GM18868 (cell line): Measurements from ENCODE around the gene CELSR2.

ENCODE experiments used
- ATAC-seq: cut with Tn5 transposase; IDR thresholded peaks from one replicate; pipeline ENCODE4 v1.9.1; 2021; ENCODE audit warnings: mild to moderate bottlenecking, moderate library complexity; ENCODE audit not compliant: unreplicated experiment

The CELSR2 gene

GRCh38 chr1:109263234-109263596, 13.9 kb downstream of the CELSR2 start:
- no peak for ATAC-seq

DNA sequence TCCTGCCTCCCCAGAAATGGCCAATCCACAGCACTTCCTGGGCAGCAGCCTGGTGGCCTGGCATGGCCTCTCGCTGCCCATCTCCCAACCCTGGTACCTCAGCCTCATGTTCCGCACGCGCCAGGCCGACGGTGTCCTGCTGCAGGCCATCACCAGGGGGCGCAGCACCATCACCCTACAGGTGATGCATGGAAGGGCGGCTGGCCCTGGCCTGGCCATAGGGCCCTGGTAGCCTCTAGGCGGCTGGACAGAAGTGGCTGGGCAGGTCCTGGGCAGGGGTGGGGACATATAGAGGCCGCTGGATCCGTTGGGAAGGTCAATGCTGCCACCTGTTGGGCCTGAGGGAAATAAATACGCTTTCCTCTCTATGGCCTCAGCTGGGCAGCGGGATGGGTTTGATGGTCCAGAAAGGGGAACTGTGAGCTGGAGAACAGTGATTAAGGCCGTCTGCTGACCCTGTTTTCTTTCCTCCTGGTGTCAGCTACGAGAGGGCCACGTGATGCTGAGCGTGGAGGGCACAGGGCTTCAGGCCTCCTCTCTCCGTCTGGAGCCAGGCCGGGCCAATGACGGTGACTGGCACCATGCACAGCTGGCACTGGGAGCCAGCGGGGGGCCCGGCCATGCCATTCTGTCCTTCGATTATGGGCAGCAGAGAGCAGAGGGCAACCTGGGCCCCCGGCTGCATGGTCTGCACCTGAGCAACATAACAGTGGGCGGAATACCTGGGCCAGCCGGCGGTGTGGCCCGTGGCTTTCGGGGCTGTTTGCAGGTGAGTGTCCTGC, 14.4 kb downstream of the CELSR2 start:
- peak; percentile 83 for ATAC-seq

DNA sequence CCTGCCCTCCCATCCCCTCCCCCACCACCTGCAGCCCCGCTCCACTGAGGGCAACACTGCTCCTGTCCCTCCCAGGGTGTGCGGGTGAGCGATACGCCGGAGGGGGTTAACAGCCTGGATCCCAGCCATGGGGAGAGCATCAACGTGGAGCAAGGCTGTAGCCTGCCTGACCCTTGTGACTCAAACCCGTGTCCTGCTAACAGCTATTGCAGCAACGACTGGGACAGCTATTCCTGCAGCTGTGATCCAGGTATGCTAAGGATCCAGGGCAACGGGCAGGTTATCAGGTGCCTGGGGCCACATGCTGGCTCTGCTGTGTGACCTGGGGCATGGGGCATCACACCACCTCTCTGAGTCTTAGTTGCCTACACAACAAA, 15.0 kb downstream of the CELSR2 start:
- ATAC-seq: no peak

GRCh38 chr1:109265016-109265415, 15.7 kb downstream of the CELSR2 start:
- ATAC-seq: no peak

DNA sequence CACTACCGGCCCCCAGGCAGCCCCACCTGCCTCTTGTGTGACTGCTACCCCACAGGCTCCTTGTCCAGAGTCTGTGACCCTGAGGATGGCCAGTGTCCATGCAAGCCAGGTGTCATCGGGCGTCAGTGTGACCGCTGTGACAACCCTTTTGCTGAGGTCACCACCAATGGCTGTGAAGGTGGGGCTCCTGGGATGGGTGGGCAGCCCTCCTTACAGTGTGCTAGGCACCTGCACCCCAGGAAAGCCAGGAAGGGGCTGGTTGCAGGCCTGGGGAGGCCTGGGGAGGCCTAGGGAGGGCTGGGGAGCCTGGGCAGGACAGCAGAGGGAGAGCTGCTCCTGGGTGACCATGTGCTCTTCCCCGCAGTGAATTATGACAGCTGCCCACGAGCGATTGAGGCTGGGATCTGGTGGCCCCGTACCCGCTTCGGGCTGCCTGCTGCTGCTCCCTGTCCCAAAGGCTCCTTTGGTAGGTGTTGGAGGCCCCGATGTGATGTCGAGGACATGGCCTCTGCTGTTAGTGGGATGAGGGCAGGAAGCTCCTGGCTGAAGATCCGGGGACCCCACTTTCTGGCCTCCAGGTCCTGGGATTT, 16.5 kb downstream of the CELSR2 start:
- no peak for ATAC-seq

- ATAC-seq: no peak
Observed at GRCh38 chr1:109266965-109267364, 17.6 kb downstream of the CELSR2 start.

- ATAC-seq: no peak
Observed at GRCh38 chr1:109267743-109268300, 18.5 kb downstream of the CELSR2 start.

- ATAC-seq: no peak
Observed at GRCh38 chr1:109268431-109269211, 19.3 kb downstream of the CELSR2 start.

DNA sequence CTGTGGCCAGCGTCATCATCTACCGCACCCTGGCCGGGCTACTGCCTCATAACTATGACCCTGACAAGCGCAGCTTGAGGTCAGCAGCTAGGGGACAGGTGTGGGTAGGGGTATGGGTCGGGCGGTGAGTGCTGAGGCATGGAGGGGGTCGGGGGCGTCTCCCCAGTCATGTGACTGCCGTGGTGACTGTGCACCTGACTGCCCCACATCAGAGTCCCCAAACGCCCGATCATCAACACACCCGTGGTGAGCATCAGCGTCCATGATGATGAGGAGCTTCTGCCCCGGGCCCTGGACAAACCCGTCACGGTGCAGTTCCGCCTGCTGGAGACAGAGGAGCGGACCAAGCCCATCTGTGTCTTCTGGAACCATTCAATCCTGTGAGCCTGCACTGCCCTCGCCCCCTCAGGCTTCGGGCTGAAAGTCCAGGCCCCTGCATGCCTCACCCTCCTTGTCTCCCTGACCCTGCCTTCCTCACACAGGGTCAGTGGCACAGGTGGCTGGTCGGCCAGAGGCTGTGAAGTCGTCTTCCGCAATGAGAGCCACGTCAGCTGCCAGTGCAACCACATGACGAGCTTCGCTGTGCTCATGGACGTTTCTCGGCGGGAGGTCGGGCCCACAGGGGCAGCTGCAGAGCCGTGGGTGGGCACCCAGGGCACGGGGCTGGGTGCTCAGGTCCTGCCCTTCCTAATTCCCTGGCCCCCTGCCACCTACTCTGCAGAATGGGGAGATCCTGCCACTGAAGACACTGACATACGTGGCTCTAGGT, 20.1 kb downstream of the CELSR2 start:
- no peak for ATAC-seq

GRCh38 chr1:109269981-109270622, 20.8 kb downstream of the CELSR2 start:
- no peak for ATAC-seq

DNA sequence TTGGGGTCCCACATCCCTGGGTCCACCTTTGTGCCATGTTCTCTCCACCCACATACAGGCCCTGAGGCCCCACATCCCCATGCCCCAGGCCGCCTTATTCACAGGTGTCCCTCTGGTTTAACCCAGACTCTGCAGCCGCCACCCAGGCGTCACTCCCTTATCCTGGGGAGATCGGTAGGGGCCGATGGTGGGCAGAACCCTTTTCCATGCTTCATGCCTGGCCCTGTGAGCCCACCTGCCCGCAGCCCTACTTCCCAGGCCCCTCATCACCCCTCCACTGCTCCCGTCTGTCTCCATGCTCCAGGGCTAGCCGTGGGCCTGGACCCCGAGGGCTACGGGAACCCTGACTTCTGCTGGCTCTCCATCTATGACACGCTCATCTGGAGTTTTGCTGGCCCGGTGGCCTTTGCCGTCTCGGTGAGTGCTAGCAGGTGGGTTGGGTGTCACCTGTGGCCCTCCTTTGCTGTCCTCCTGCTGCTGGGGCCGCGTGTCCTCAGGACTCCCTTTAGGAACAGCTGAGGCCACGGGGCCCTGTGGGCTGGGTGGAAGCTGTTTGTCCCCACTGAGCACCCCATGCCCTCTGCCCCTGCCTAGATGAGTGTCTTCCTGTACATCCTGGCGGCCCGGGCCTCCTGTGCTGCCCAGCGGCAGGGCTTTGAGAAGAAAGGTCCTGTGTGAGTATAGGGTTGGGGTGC, 21.4 kb downstream of the CELSR2 start:
- no peak for ATAC-seq

- no peak for ATAC-seq
Observed at GRCh38 chr1:109271458-109271857, 22.1 kb downstream of the CELSR2 start.

- no peak for ATAC-seq
Observed at GRCh38 chr1:109272021-109272799, 22.9 kb downstream of the CELSR2 start.

DNA sequence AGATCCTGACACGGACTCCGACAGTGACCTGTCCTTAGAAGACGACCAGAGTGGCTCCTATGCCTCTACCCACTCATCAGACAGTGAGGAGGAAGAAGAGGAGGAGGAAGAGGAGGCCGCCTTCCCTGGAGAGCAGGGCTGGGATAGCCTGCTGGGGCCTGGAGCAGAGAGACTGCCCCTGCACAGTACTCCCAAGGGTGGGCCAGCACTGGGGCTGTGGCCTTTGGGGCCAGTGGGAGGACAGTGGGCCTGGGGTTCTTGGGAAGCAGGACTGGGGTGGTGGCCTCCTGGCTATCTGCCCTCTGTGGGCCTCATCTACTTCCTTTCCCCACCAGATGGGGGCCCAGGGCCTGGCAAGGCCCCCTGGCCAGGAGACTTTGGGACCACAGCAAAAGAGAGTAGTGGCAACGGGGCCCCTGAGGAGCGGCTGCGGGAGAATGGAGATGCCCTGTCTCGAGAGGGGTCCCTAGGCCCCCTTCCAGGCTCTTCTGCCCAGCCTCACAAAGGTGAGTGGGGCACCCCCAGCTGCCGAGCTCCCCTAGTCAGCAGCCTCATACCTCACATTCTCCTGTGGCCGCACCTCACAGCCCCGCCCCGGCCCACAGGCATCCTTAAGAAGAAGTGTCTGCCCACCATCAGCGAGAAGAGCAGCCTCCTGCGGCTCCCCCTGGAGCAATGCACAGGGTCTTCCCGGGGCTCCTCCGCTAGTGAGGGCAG, 23.6 kb downstream of the CELSR2 start:
- ATAC-seq: no peak

GRCh38 chr1:109273570-109274288, 24.4 kb downstream of the CELSR2 start:
- ATAC-seq: no peak

DNA sequence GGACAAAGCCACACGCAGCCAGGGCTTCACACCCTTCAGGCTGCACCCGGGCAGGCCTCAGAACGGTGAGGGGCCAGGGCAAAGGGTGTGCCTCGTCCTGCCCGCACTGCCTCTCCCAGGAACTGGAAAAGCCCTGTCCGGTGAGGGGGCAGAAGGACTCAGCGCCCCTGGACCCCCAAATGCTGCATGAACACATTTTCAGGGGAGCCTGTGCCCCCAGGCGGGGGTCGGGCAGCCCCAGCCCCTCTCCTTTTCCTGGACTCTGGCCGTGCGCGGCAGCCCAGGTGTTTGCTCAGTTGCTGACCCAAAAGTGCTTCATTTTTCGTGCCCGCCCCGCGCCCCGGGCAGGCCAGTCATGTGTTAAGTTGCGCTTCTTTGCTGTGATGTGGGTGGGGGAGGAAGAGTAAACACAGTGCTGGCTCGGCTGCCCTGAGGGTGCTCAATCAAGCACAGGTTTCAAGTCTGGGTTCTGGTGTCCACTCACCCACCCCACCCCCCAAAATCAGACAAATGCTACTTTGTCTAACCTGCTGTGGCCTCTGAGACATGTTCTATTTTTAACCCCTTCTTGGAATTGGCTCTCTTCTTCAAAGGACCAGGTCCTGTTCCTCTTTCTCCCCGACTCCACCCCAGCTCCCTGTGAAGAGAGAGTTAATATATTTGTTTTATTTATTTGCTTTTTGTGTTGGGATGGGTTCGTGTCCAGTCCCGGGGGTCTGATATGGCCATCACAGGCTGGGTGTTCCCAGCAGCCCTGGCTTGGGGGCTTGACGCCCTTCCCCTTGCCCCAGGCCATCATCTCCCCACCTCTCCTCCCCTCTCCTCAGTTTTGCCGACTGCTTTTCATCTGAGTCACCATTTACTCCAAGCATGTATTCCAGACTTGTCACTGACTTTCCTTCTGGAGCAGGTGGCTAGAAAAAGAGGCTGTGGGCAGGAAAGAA, 25.5 kb downstream of the CELSR2 start:
- no peak for ATAC-seq
